WERI-Rb-1 (cell line): ENCODE measurements around the gene IFT81.

Experiments
- DNase-seq: peaks from one replicate; pipeline ENCODE4 v3.0.0-alpha.2; 2020
- H3K27ac ChIP-seq: fragments of 250-450 bp; sonication (Bioruptor Pico); 2 replicates; pipeline ENCODE4 v1.5.1; 2020; ENCODE audit warnings: mild to moderate bottlenecking, moderate library complexity
- H3K27me3 ChIP-seq: fragments of 250-450 bp; sonication (Bioruptor Pico); 2 replicates; pipeline ENCODE4 v1.5.1; 2021; ENCODE audit warnings: mild to moderate bottlenecking, low read depth, moderate library complexity; ENCODE audit not compliant: insufficient read depth, severe bottlenecking
- H3K36me3 ChIP-seq: fragments of 250-450 bp; sonication (Bioruptor Pico); 2 replicates; pipeline ENCODE4 v1.5.1; 2020; ENCODE audit warnings: mild to moderate bottlenecking, moderate library complexity
- H3K4me3 ChIP-seq: 2 replicates; pipeline ENCODE4 v1.5.1; 2011; ENCODE audit warnings: low read depth, mild to moderate bottlenecking, control low read depth, low read length
- H3K9me3 ChIP-seq: fragments of 250-450 bp; sonication (Bioruptor Pico); 2 replicates; pipeline ENCODE4 v1.5.1; 2021; ENCODE audit warnings: mild to moderate bottlenecking, moderate library complexity; ENCODE audit not compliant: severe bottlenecking
- TF ChIP-seq, protein P1 (sequence below): IDR thresholded peaks from 2 replicates; pipeline ENCODE4 v1.5.1; 2011; ENCODE audit warnings: low read depth, mild to moderate bottlenecking, control low read depth, inconsistent platforms, low read length

Gene IFT81

DNA sequence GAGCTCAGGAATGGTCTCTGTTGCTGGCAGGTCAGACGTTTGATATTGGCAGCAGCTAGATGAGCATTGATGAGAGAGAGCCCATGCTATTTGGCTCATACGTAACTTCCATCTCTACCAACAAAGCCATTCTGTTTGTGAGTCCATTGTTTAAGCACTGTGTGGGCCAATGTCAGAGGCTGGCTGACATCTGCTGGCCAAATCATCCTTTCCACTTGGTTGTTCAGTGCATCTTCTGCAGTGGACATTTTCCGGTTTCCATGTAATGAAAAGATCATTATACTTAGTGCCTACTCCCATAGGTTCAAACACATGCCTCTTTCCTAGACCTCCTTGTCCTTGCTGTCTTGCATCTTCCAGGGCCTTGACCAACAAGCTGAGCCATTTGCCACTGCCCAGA, 59.2 kb downstream of the IFT81 start:
- Histone ChIP-seq H3K27ac (no peak overlapping the region), H3K36me3 (peaks cover 27% of the 10 kb centered on the region), H3K9me3 (peaks cover 3% of the 10 kb centered on the region), H3K4me3 (no peak overlapping the region), H3K27me3 (no peaks in the 10 kb centered on the region)
- DNase-seq = no peak
- TF ChIP-seq, protein P1, sequence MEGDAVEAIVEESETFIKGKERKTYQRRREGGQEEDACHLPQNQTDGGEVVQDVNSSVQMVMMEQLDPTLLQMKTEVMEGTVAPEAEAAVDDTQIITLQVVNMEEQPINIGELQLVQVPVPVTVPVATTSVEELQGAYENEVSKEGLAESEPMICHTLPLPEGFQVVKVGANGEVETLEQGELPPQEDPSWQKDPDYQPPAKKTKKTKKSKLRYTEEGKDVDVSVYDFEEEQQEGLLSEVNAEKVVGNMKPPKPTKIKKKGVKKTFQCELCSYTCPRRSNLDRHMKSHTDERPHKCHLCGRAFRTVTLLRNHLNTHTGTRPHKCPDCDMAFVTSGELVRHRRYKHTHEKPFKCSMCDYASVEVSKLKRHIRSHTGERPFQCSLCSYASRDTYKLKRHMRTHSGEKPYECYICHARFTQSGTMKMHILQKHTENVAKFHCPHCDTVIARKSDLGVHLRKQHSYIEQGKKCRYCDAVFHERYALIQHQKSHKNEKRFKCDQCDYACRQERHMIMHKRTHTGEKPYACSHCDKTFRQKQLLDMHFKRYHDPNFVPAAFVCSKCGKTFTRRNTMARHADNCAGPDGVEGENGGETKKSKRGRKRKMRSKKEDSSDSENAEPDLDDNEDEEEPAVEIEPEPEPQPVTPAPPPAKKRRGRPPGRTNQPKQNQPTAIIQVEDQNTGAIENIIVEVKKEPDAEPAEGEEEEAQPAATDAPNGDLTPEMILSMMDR = no peak

DNA sequence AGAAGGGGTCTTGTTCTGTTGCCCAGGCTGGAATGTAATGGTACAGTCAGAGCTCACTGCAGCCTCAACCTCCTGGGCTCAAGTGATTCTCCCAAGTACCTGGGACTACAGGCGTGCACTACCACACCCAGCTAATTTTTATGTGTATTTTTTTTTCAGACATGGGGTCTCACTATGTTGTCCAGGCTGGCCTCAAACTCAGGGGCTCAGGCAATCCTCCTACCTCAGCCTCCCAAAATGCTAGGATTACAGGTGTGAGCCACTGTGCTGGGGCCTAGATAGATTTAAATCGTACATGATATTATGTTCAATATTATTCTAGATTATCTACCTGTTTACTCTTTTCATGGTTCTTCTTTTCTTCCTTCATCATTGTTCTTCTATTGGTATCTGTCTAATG, 61.5 kb downstream of the IFT81 start:
- TF ChIP-seq, protein P1 = no peak
- Histone ChIP-seq H3K27ac (no peak overlapping the region), H3K4me3 (no peak overlapping the region), H3K27me3 (no peaks in the 10 kb centered on the region), H3K36me3 (peaks cover 23% of the 10 kb centered on the region), H3K9me3 (peaks cover 3% of the 10 kb centered on the region)
- no peak for DNase-seq

DNA sequence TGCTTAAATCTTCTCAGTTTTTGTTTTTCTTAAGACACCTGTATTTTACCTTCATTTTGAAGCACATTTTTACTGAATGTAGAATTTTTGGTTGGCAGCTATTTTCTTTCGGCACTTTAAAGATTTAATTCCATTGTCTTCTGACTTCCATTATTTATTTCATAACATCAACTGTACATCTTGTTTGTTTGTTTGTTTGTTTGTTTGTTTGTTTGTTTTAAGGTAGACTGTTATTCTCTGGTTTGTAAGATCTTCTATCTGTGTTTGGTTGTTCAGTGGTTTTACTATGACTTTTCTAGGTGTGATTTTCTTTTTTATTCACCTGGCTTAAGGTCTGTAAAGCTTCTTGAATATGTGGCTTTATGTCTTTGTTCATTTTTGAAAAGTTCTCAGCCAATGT, 61.9 kb downstream of the IFT81 start:
- H3K27me3 ChIP-seq = no peaks in the 10 kb centered on the region
- H3K27ac ChIP-seq = no peak overlapping the region
- peaks cover 25% of the 10 kb centered on the region for H3K36me3 ChIP-seq
- TF ChIP-seq, protein P1 = no peak
- no peak overlapping the region for H3K4me3 ChIP-seq
- DNase-seq = no peak
- H3K9me3 ChIP-seq = peaks cover 3% of the 10 kb centered on the region

DNA sequence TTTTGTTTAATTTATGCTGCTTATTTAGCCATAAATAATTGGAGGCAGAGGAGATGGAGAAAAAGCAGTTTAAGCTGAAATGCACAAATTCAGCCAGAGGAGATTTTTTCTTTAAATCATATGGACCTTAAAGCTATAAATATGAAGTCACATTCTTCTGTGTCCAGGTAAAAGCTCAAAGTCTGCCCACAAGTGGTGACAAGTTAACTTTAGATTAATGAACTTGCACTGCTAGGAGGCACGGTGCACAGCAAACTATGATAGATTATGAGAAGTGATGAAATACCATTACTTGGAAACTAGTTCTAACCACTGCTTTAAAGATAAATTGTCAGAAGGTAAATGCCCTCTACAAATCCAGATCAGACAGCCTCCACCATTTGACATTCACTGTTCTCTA, 69.0 kb downstream of the IFT81 start:
- H3K27ac ChIP-seq = no peak overlapping the region
- no peaks in the 10 kb centered on the region for H3K9me3 ChIP-seq
- DNase-seq = no peak
- no peaks in the 10 kb centered on the region for H3K27me3 ChIP-seq
- peaks cover 31% of the 10 kb centered on the region for H3K36me3 ChIP-seq
- no peak overlapping the region for H3K4me3 ChIP-seq
- TF ChIP-seq, protein P1 = no peak

DNA sequence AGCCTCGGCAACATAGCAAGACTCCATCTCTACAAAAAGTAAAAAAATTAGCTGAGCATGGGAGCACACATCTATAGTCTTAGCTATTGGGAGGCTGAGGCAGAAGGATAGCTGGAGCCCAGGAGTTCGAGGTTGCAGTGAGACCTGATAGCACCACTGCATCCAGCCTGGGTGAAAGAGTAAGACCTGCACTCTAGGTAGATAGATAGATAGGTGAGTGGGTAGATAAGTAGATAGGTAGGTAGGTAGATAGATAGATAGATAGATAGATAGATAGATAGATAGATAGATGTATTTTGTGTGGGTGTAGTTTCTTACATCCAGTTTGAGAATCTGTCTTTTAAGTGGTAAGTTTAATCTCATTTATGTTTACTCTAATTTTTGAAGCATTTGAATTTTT, 72.8 kb downstream of the IFT81 start:
- H3K4me3 ChIP-seq = no peak overlapping the region
- TF ChIP-seq, protein P1 = no peak
- DNase-seq = no peak
- H3K27ac ChIP-seq = no peak overlapping the region
- no peaks in the 10 kb centered on the region for H3K27me3 ChIP-seq
- H3K9me3 ChIP-seq = no peaks in the 10 kb centered on the region
- H3K36me3 ChIP-seq = peaks cover 36% of the 10 kb centered on the region

DNA sequence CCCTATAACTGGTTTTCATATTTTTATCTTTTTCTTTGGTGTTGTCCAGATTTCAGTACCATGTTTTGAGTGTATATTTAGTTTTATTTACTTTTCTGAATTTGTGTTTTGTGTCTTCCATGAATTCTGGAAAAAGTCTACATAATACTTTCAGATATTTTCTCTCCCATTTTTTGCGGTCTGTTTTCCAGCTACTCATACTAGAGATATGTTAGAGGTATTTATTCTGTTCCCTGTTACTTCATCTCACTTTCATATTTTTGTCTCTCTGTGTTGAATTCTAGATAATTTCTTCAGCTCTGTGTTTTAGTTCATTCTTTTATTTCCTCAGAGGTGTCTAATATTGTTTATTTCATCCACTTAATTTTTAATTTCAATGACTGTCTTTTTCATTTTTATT, 74.2 kb downstream of the IFT81 start:
- TF ChIP-seq, protein P1 = no peak
- Histone ChIP-seq H3K27me3 (no peaks in the 10 kb centered on the region), H3K4me3 (no peak overlapping the region), H3K9me3 (no peaks in the 10 kb centered on the region), H3K27ac (no peak overlapping the region), H3K36me3 (peaks cover 30% of the 10 kb centered on the region)
- no peak for DNase-seq
